GM10266 (cell line): ENCODE measurements around the gene FKBP15.

ENCODE experiments used
- DNase-seq: peaks from one replicate; pipeline ENCODE4 v3.0.0; 2012; ENCODE audit errors: extremely low spot score
- TF ChIP-seq, protein P1 (sequence below): IDR thresholded peaks from 2 replicates; pipeline ENCODE4 v1.5.1; 2012; ENCODE audit warnings: mild to moderate bottlenecking, low read depth; ENCODE audit not compliant: control insufficient read depth, insufficient read depth; ENCODE audit errors: missing control alignments

The FKBP15 gene

DNA sequence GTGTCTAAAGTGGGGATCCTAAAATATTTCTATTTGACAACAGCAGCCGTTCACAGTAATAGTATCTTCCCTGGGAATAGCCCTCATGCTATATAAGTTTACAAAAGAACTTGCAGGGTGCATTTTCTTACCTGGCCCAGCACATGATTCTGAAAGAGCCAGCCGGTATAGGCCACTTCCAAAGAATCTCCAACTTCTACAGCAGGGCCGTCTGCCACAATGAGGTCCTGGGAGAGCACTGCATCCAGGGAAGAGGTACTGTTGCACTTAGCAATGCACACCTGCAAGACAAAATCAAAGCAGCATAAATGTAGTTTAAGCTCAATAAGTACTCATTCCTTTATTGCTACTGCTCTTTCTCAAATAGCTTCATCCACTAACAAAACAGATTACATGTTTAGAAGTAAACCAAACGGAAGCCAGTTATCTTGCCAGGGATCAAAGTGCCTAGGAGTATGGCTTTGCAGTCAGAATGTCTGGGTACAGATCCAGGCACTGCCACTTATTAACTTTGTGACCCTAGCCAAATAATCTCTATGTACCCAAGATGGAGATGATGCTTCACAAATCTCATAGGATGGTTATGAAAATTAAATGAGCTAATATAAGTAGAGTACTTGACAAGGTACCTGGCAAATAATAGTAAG is 21.3 kb downstream of the FKBP15 start:
- TF ChIP-seq, protein P1, sequence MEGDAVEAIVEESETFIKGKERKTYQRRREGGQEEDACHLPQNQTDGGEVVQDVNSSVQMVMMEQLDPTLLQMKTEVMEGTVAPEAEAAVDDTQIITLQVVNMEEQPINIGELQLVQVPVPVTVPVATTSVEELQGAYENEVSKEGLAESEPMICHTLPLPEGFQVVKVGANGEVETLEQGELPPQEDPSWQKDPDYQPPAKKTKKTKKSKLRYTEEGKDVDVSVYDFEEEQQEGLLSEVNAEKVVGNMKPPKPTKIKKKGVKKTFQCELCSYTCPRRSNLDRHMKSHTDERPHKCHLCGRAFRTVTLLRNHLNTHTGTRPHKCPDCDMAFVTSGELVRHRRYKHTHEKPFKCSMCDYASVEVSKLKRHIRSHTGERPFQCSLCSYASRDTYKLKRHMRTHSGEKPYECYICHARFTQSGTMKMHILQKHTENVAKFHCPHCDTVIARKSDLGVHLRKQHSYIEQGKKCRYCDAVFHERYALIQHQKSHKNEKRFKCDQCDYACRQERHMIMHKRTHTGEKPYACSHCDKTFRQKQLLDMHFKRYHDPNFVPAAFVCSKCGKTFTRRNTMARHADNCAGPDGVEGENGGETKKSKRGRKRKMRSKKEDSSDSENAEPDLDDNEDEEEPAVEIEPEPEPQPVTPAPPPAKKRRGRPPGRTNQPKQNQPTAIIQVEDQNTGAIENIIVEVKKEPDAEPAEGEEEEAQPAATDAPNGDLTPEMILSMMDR = no peak
- DNase-seq = no peak

DNA sequence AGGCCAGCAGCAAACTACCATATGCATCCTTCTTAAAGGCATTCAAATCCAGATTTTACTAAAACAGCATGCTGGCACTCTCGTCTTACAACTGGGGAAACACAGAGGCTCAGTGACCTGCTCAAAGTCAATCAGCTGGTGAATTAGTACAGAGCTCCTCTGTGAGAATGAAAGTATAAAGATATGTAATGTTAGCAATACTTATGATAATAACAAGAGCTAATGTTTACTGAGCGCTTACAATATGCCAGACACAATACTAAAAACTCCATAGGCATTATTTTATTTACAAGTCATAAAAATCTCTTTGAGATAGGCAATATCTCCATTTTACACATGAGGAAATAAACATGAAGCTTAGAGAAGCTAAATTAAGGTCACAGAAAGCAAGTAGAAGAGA is 28.6 kb downstream of the FKBP15 start:
- no peak for DNase-seq
- TF ChIP-seq, protein P1 = no peak

DNA sequence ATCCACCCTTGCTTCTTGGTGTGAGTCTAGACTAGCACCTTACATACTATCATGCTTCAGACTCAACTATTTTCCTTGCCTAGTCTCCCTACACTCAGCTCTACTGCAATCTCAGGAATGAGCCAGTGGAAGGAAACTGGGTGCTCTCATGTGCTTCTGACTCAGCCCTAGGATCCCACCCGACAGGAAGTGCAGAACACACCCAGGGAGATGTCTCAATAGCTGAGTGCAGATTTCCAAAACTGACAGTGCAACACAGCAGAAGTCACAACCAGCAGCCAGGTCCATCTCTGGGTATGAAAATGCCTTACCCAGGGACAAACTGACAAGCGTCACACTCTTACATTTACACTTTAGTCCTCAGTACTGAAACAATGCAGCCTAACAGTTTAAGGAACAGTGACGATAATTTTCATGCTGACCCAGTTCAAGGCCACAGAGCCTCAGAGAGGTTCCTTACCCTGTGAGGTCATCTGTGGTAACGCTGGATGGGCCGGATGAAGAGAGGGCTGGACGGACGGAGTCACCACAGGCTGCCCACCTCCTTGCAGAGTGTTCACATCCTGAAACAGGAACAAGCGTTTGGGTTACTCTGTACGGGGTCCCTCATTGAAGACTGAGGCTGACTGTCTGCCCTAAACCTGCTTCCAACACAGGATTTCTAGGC is 33.0 kb downstream of the FKBP15 start:
- no peak for DNase-seq
- TF ChIP-seq, protein P1 = no peak

DNA sequence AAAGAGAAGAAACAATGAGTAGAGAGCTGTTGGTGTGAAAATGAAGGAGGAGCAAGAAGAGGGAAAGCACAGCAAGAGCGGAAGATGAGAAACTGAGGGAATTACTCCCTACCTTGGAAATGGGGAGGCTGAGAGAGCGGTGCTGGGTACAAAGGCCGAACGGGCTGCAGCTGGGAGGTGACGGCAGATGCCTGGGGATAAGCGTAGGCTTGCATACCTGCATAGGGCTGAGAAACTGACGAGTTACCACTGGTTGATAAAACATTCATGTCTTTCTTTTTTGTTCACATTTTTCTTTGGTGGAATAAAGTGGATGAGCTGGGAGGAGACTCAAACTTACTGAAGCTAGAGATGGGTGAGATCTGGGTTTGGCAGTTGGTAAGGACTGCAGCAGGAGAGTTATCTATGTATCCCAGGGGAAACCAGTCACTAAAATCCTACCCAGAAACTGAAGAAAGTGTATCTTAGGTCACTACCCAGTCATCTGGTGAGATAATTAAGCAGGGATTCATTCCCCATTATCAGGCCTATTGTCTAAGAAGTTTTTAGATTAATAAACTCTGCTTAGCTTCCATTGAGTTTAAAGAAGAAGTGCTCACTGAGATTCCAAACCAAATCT is 34.8 kb downstream of the FKBP15 start:
- no peak for DNase-seq
- TF ChIP-seq, protein P1 = no peak

DNA sequence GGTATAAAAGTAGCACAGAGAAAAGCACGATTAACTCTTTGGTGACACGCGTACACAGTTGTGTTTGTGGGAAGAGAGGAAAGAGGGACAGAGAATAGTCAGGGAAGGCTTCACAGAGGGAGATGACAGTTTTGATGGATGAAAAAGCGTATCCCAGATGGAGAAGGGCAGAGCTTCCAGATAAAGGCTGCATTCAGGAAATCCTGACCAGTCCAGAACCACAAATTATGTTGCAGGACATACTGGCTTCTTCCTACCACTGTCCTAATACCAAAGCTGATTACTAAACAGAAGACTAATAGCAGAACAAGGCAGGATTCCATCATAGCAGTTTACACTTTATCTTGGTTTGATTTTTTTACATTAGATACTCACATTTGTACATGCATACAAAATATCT is 35.8 kb downstream of the FKBP15 start:
- no peak for DNase-seq
- TF ChIP-seq, protein P1 = no peak

DNA sequence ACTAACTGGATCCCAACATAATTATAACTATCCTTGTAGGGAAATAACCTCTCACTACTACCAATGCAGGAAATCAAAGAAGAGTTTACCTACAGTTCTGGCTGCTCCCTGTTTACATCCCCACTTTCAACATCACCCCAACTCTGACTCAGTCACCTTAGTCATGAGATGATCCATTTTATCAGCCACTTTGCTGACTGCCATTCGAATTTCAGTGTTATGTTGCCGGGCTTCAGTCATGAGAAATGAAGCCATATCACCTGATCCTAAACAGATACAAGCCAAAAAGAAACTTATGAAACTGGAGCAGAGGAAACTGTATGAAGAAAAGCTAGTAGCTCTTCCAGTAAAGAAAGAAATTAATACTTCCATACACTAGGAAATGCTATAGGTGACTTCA is 36.5 kb downstream of the FKBP15 start:
- no peak for DNase-seq

DNA sequence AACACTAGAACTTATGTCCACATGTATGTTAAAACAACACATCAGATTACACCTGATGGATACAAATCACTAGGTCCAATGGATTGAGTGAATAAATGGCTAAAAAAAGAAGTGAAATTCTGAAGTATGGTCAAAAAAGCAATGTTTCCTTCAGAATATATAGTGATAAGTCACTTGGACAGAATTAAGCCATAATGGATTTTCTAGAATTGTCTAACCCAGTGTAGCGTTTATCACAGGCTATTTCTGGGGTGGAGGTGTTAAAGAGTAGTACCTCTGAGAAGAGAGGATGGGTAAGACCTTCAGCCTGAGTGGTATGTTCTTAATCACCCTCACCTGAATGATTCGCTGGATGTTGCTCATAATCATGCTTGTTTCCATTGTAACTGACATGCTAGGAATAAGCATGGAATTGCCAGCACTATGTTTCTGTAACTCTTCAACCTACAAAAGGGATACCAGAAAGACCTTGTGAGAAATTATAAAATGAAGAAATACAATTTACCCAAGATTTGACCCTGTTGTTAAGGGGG is 37.1 kb downstream of the FKBP15 start:
- TF ChIP-seq, protein P1 = no peak
- DNase-seq = no peak

More for the DNA sequence above, 36.5 kb downstream of the FKBP15 start:
- TF ChIP-seq, protein P1 = no peak
